GM19397 (cell line): ENCODE measurements around the gene AFF3.

Experiments used
- ATAC-seq: cut with Tn5 transposase; IDR thresholded peaks from one replicate; pipeline ENCODE4 v1.9.1; 2021; ENCODE audit warnings: mild to moderate bottlenecking, moderate library complexity; ENCODE audit not compliant: unreplicated experiment

Gene AFF3

GRCh38 chr2:100016756-100017155 lies 125.6 kb downstream of the AFF3 start:
- ATAC-seq, result no peak

GRCh38 chr2:100015849-100016248 lies 126.5 kb downstream of the AFF3 start:
- ATAC-seq, result no peak

GRCh38 chr2:100013892-100014677 lies 128.3 kb downstream of the AFF3 start:
- no peak for ATAC-seq

GRCh38 chr2:100012561-100012960 lies 129.8 kb downstream of the AFF3 start:
- no peak for ATAC-seq

GRCh38 chr2:100011272-100011731 lies 131.1 kb downstream of the AFF3 start:
- ATAC-seq, result no peak

- no peak for ATAC-seq
Observed at GRCh38 chr2:100010606-100011005, 131.8 kb downstream of the AFF3 start.

- ATAC-seq, result no peak
Observed at GRCh38 chr2:100009743-100010142, 132.6 kb downstream of the AFF3 start.

- ATAC-seq, result no peak
Observed at GRCh38 chr2:100008956-100009355, 133.4 kb downstream of the AFF3 start.

- no peak for ATAC-seq
Observed at GRCh38 chr2:100006516-100006915, 135.9 kb downstream of the AFF3 start.

- ATAC-seq, result no peak
Observed at GRCh38 chr2:100004959-100005387, 137.4 kb downstream of the AFF3 start.

- ATAC-seq, result no peak
Observed at GRCh38 chr2:100004348-100004884, 138.0 kb downstream of the AFF3 start.

GRCh38 chr2:100002059-100002458 lies 140.3 kb downstream of the AFF3 start:
- ATAC-seq, result no peak

- ATAC-seq, result no peak
Observed at GRCh38 chr2:100000915-100001707, 141.3 kb downstream of the AFF3 start.

- ATAC-seq, result no peak
Observed at GRCh38 chr2:99998651-99999320, 143.6 kb downstream of the AFF3 start.

GRCh38 chr2:99989905-99990304 lies 152.5 kb downstream of the AFF3 start:
- ATAC-seq, result no peak

- no peak for ATAC-seq
Observed at GRCh38 chr2:99988599-99988998, 153.8 kb downstream of the AFF3 start.

- ATAC-seq, result no peak
Observed at GRCh38 chr2:99987160-99987559, 155.2 kb downstream of the AFF3 start.

GRCh38 chr2:99984799-99985515 lies 157.4 kb downstream of the AFF3 start:
- no peak for ATAC-seq

GRCh38 chr2:99982744-99983143 lies 159.6 kb downstream of the AFF3 start:
- ATAC-seq, result no peak

- no peak for ATAC-seq
Observed at GRCh38 chr2:99981840-99982239, 160.6 kb downstream of the AFF3 start.

- ATAC-seq, result no peak
Observed at GRCh38 chr2:99980176-99980575, 162.2 kb downstream of the AFF3 start.
